GM12878 (cell line): ENCODE data around the gene THRB.

Source experiments
- ATF2 ChIP-seq: IDR thresholded peaks from 2 replicates; pipeline ENCODE4 v1.6.1; 2012; ENCODE audit warnings: low read length, inconsistent platforms
- EZH2 ChIP-seq: IDR thresholded peaks from 2 replicates; pipeline ENCODE4 v1.6.1; 2012; ENCODE audit warnings: low read depth, mild to moderate bottlenecking, control low read depth, inconsistent platforms, low read length, borderline replicate concordance; ENCODE audit not compliant: control insufficient read depth
- LARP7 ChIP-seq: fragments of 450-650 bp; IDR thresholded peaks from 2 replicates; pipeline ENCODE4 v1.6.1; 2017; ENCODE audit warnings: mild to moderate bottlenecking
- MXI1 ChIP-seq: fragments of 150-350 bp; IDR thresholded peaks from 2 replicates; pipeline ENCODE4 v1.6.1; 2011; ENCODE audit warnings: low read depth, mild to moderate bottlenecking, inconsistent platforms, low read length, improper control_type of control experiment
- NFXL1 ChIP-seq: fragments of 450-650 bp; IDR thresholded peaks from 2 replicates; pipeline ENCODE4 v1.6.1; 2017; ENCODE audit warnings: antibody characterized with exemption, mild to moderate bottlenecking, borderline replicate concordance
- POLR2AphosphoS5 ChIP-seq: IDR thresholded peaks from 2 replicates; pipeline ENCODE4 v1.6.1; 2011; ENCODE audit warnings: mild to moderate bottlenecking, low read length, inconsistent platforms
- RCOR1 ChIP-seq: conservative IDR thresholded peaks from 2 replicates; pipeline ENCODE4 v1.6.1; 2012; ENCODE audit warnings: low read depth, low read length, improper control_type of control experiment
- REST ChIP-seq: IDR thresholded peaks from 2 replicates; pipeline ENCODE4 v1.6.1; 2012; ENCODE audit warnings: mild to moderate bottlenecking, low read depth, low read length
- SIN3A ChIP-seq: IDR thresholded peaks from 2 replicates; pipeline ENCODE4 v1.6.1; 2012; ENCODE audit warnings: low read depth, low read length, improper control_type of control experiment
- TBL1XR1 ChIP-seq: IDR thresholded peaks from 2 replicates; pipeline ENCODE4 v1.6.1; 2012; ENCODE audit warnings: low read depth, low read length, improper control_type of control experiment
- USF2 ChIP-seq: IDR thresholded peaks from 2 replicates; pipeline ENCODE4 v1.6.1; 2011; ENCODE audit warnings: low read depth, low read length, improper control_type of control experiment, borderline replicate concordance
- ZNF274 ChIP-seq: IDR thresholded peaks from one replicate; pipeline ENCODE4 v1.8.0; 2011; ENCODE audit not compliant: insufficient read length, insufficient read depth
- TF ChIP-seq, protein P1 (sequence below): fragments of 450-650 bp; IDR thresholded peaks from 2 replicates; pipeline ENCODE4 v1.6.1; 2014; ENCODE audit warnings: mild to moderate bottlenecking

- TF ChIP-seq EZH2 (no peak), RCOR1 (no peak), ATF2 (no peak), POLR2AphosphoS5 (no peak), MXI1 (no peak), LARP7 (no peak), SIN3A (no peak), ZNF274 (no peak), TBL1XR1 (no peak), NFXL1 (no peak), USF2 (no peak), REST (no peak)
- TF ChIP-seq, protein P1, sequence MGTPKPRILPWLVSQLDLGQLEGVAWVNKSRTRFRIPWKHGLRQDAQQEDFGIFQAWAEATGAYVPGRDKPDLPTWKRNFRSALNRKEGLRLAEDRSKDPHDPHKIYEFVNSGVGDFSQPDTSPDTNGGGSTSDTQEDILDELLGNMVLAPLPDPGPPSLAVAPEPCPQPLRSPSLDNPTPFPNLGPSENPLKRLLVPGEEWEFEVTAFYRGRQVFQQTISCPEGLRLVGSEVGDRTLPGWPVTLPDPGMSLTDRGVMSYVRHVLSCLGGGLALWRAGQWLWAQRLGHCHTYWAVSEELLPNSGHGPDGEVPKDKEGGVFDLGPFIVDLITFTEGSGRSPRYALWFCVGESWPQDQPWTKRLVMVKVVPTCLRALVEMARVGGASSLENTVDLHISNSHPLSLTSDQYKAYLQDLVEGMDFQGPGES: no peak
These were observed 328.1 kb downstream of the THRB start for GRCh38 chr3:24166515-24166914.
